Suprapubic skin (tissue), 4 donors: ENCODE measurements around the gene MUTYH. TPM values are rescaled to one million over a fixed set of nuclear protein-coding genes. Genes with fewer than 3 reads are reported as not detected.
"Not testable (repeated sequence)": the region's sequence is repeated elsewhere in the genome, so short reads cannot be mapped to it uniquely, and the experiment has no call there.

Source experiments
- DNase-seq, 2 donors: peaks; one replicate each; pipeline ENCODE4 v3.0.0-alpha.2; 2019; ENCODE audit warnings: low spot score in 2 of 2
- H3K27ac ChIP-seq: fragments of 200-600 bp; sonication (generic); one replicate; pipeline ENCODE4 v1.5.1; 2019
- H3K27me3 ChIP-seq: fragments of 200-600 bp; sonication (generic); one replicate; pipeline ENCODE4 v1.5.1; 2019
- H3K36me3 ChIP-seq: fragments of 200-600 bp; sonication (generic); one replicate; pipeline ENCODE4 v1.5.1; 2019
- H3K4me1 ChIP-seq: fragments of 200-600 bp; sonication (generic); one replicate; pipeline ENCODE4 v1.5.1; 2019
- H3K4me3 ChIP-seq: fragments of 200-600 bp; sonication (generic); one replicate; pipeline ENCODE4 v1.5.1; 2019; ENCODE audit warnings: mild to moderate bottlenecking
- H3K9me3 ChIP-seq: fragments of 200-600 bp; sonication (generic); one replicate; pipeline ENCODE4 v1.5.1; 2019
- EP300 ChIP-seq: sonication (generic); formaldehyde crosslinking; IDR thresholded peaks from one replicate; pipeline ENCODE4 v1.6.1; 2017; ENCODE audit warnings: antibody characterized with exemption
- POLR2A ChIP-seq, 2 donors: fragments of 450-650 bp; IDR thresholded peaks; one replicate each; pipeline ENCODE4 v1.6.1; 2017; ENCODE audit warnings: antibody characterized with exemption in 2 of 2, mild to moderate bottlenecking in 2 of 2, moderate library complexity in 2 of 2
- POLR2AphosphoS5 ChIP-seq, 3 donors: sonication (generic); formaldehyde crosslinking; IDR thresholded peaks; one replicate each; pipeline ENCODE4 v1.6.1; 2017; ENCODE audit warnings: antibody characterized with exemption in 3 of 3
- WGBS: methylation state at CpG from one replicate; pipeline ENCODE4 v1.1.5; 2018; 5-methylcytosine and 5-hydroxymethylcytosine counted together
- total RNA-seq, 4 donors: library from RNA; depleted of rRNA; stranded (reverse); fragments of >200 nt; gene quantifications; one replicate each; pipeline ENCODE4 v1.1.0, GENCODE V29; 2016
- TF ChIP-seq, protein P1 (sequence below), 2 donors: fragments of 200-600 bp in 1 of 2; fragments of 450-650 bp in 1 of 2; sonication (generic) in 1 of 2; IDR thresholded peaks; one replicate each; pipeline ENCODE4 v1.5.1; 2016 to 2019; ENCODE audit warnings: antibody characterized with exemption in 2 of 2, mild to moderate bottlenecking in 1 of 2, moderate library complexity in 1 of 2

Gene MUTYH
- total RNA-seq, 4 donors from 2014 or later = 22.1 to 38.2 (median 30.7) TPM

DNA sequence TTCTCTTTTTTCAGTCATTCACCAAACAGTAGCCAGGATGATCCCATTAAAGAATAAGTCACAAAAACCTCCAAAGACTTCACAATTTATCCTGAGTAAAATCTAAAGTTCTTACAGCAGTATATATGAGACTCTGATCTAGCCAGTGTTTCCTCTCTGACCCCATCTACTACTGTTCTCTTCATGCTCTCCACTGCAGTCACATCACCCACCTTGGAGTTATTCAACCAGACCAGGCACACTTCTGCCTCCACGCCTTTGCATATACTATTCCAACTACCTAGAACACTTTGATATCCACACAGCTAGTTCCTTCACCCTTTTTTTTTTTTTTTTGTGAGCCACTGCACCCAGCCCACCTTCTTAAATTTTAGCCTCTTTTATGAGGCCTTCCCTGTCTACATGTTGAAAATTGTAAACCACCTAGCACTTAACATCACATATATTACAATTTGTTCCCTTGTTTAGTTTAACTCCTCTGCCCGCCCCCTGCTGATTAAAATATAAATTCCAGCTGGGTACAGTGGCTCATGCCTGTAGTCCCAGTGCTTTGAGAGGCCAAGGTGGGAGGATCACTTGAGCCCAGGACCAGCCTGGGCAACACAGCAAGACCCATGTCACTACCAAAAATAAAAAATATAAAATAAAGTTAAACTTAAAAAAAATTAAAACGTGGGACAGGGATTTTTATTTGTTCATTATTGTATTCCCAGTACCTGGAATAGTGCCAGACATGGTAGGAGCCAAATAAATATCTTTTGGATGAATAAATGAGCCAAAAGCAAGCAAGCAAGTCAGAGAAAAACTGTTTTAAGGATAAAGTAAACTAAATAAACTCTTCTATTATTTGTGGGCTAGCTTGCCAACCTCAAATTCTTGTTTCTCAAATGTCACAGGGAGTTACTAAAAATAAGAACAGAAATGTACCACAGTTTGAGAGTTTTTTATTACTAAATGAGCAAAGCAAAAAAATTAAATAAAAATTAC is 35.2 kb upstream of the MUTYH start:
- Histone ChIP-seq H3K4me3 (no peak overlapping the region), H3K36me3 (no peaks in the 10 kb centered on the region), H3K27ac (no peak overlapping the region), H3K4me1 (peaks cover 4% of the 10 kb centered on the region), H3K9me3 (no peaks in the 10 kb centered on the region), H3K27me3 (no peaks in the 10 kb centered on the region)
- DNase-seq = no peak
- no peak for TF ChIP-seq POLR2A (IDR thresholded peaks at IDR 0.05)
- TF ChIP-seq EP300 = no peak
- TF ChIP-seq POLR2AphosphoS5 (IDR thresholded peaks at IDR 0.05) = no peak
- TF ChIP-seq, protein P1, sequence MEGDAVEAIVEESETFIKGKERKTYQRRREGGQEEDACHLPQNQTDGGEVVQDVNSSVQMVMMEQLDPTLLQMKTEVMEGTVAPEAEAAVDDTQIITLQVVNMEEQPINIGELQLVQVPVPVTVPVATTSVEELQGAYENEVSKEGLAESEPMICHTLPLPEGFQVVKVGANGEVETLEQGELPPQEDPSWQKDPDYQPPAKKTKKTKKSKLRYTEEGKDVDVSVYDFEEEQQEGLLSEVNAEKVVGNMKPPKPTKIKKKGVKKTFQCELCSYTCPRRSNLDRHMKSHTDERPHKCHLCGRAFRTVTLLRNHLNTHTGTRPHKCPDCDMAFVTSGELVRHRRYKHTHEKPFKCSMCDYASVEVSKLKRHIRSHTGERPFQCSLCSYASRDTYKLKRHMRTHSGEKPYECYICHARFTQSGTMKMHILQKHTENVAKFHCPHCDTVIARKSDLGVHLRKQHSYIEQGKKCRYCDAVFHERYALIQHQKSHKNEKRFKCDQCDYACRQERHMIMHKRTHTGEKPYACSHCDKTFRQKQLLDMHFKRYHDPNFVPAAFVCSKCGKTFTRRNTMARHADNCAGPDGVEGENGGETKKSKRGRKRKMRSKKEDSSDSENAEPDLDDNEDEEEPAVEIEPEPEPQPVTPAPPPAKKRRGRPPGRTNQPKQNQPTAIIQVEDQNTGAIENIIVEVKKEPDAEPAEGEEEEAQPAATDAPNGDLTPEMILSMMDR (IDR thresholded peaks at IDR 0.05) = no peak
- 61% methylated on average over 3 of the region's 3 CpGs for WGBS

DNA sequence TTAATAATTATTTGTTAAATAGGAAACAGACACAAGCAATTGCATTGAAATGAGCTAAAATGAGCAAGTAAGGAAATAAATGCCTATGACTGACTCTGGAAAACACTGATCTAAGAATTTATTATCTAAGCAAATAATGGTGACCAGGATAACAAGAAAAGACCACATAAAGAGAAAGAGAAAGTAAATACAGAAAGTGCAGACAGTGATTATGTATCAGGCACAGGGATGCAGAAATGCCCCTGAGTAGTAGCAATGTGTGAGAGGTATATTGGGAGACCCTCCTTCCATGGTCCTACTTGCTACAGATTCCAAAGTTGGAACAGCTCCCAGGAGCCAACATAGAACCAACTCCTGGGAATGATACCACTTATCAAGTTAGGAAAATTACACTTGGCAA is 33.3 kb upstream of the MUTYH start:
- DNase-seq = no peak
- no peaks in the 10 kb centered on the region for H3K27me3 ChIP-seq
- H3K9me3 ChIP-seq = no peaks in the 10 kb centered on the region
- H3K4me1 ChIP-seq = peaks cover 4% of the 10 kb centered on the region
- no peak overlapping the region for H3K27ac ChIP-seq
- H3K4me3 ChIP-seq = no peak overlapping the region
- no peak for TF ChIP-seq POLR2A (IDR thresholded peaks at IDR 0.05)
- no peak for TF ChIP-seq POLR2AphosphoS5 (IDR thresholded peaks at IDR 0.05)
- TF ChIP-seq EP300 = no peak
- TF ChIP-seq, protein P1 (IDR thresholded peaks at IDR 0.05) = no peak
- no peaks in the 10 kb centered on the region for H3K36me3 ChIP-seq

DNA sequence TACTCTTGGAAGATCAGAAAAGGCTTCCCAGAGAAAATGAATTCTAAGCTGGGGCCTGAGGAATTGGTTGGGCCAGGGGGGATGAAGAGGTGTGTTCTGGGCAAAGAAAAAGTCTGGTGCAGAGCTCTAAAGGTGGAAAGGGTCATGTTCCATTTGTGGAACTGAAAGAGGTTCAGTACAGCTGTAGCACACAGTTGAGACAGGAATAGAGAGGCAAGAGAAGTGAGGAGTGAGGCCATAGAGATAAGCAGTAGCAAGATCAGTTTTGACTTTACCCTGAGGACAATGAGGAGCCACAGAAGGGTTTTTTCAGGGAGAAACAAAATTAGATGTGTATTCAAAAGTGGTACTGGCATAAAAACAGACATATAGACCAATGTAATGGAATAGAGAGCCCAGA is 30.3 kb upstream of the MUTYH start:
- Histone ChIP-seq H3K4me3 (no peak overlapping the region), H3K36me3 (no peaks in the 10 kb centered on the region), H3K4me1 (peaks cover 2% of the 10 kb centered on the region), H3K9me3 (no peaks in the 10 kb centered on the region), H3K27ac (no peak overlapping the region), H3K27me3 (no peaks in the 10 kb centered on the region)
- no peak for TF ChIP-seq POLR2A (IDR thresholded peaks at IDR 0.05)
- TF ChIP-seq POLR2AphosphoS5 (IDR thresholded peaks at IDR 0.05) = no peak
- no peak for TF ChIP-seq EP300
- TF ChIP-seq, protein P1 (IDR thresholded peaks at IDR 0.05) = no peak
- DNase-seq = no peak

DNA sequence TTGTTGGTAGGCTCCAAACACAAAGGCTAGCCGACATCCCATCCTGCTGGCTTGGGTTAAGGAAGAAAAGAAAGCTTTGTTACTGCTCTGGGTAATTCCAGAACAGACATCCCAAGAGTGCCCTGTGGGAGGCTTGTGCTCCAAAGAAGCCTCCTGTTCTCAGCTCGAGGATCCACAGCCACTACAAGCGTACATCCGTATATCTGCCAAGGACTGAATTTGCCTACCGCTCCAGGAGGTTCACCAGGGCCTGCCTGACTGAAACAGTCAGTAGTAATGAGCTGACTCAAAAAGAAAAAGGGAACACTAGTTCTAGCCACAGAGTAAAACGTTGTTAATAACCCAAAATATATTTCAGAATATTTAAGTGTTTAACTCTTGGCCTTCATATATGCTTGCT is 24.8 kb upstream of the MUTYH start:
- Histone ChIP-seq H3K36me3 (no peaks in the 10 kb centered on the region), H3K4me1 (peaks cover 18% of the 10 kb centered on the region), H3K4me3 (no peak overlapping the region), H3K27me3 (no peaks in the 10 kb centered on the region), H3K9me3 (no peaks in the 10 kb centered on the region), H3K27ac (no peak overlapping the region)
- TF ChIP-seq, protein P1 (IDR thresholded peaks at IDR 0.05) = no peak
- TF ChIP-seq POLR2A (IDR thresholded peaks at IDR 0.05) (no peak), EP300 (no peak), POLR2AphosphoS5 (IDR thresholded peaks at IDR 0.05) (no peak)
- no peak for DNase-seq
- WGBS = 75% methylated on average over 5 of the region's 6 CpGs

DNA sequence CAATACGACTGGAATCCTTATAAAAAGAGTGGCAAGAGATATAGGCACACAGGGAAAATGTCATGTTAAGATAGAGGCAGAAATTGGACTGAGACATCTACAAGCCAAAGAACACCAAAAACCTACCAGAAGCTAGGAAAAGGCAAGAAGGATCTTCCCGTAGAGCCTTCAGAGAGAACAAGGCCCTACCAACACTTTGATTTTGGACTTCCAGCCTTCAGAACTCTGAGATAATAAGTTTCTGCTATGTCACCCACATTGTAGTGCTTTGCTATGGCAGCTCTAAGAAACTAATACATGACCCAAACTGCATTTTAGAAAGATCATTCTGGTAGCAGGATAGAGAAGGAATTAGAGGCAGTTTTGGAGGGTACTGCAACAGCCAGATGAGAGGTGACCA is 24.1 kb upstream of the MUTYH start:
- 91% methylated on average over 2 of the region's 2 CpGs for WGBS
- TF ChIP-seq POLR2AphosphoS5 (IDR thresholded peaks at IDR 0.05) = no peak
- TF ChIP-seq, protein P1 (IDR thresholded peaks at IDR 0.05) = no peak
- TF ChIP-seq EP300 = no peak
- no peak for TF ChIP-seq POLR2A (IDR thresholded peaks at IDR 0.05)

DNA sequence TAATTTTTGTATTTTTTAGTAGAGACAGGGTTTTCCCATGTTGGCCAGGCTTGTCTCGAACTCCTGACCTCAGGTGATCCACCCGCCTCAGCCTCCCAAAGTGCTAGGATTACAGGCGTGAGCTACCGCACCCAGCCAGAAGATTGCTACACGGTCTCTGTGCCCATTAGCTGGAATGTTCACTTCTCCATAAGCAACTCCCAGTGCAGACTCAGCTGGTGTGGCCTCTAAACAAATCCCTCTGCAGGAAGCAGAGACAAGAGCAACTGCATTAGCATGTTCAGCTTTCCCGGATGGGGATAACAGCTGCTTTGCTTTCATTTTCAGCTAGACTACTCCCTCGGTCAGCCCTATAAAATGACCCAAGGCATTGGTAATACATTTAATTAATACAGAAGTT is 20.7 kb upstream of the MUTYH start:
- peaks cover 21% of the 10 kb centered on the region for H3K4me1 ChIP-seq
- not testable (repeated sequence) for H3K9me3 ChIP-seq, H3K36me3 ChIP-seq, DNase-seq, H3K27me3 ChIP-seq
- H3K4me3 ChIP-seq = peak overlapping the region; percentile 27
- WGBS = 21% methylated on average over 7 of the region's 7 CpGs
- peak overlapping the region; percentile 79 for H3K27ac ChIP-seq

More for the DNA sequence above, 24.1 kb upstream of the MUTYH start:
- no peak overlapping the region for H3K27ac ChIP-seq
- H3K4me3 ChIP-seq = no peak overlapping the region
- peaks cover 21% of the 10 kb centered on the region for H3K4me1 ChIP-seq
- no peaks in the 10 kb centered on the region for H3K9me3 ChIP-seq
- DNase-seq = no peak
- H3K27me3 ChIP-seq = no peaks in the 10 kb centered on the region
- H3K36me3 ChIP-seq = no peaks in the 10 kb centered on the region
